ENCODE data around the gene KIRREL3.

DNA sequence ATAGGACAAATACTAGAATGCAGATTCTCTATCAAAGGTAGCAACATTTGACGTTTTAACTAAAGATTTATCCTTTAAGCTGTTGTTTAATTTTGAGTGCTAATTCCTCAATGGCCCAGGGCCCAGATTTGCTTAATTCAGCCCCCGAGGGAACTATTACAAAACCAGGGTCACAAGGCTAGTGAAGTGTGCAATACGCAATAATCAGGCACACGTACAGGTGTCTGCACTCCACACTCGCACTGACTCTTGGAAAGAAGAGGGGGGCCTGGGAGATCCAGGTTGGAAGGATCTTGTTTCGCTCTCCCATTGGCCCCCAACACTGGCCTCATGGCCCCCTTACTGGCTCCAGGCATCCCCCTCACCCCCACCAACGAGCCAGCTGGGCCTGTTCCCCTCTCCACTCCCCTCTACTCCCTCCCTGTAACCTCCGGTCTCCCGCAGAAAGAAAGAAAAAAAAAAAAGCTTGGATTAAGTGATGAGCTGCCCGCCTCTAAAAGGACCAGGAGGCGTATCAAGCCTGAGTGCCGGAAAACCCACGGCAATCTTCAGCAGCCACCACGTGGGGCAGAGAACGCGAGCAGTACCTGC is 2.2 kb upstream of the KIRREL3 start:
- no peak for TF ChIP-seq GATA2 (IDR thresholded peaks at IDR 0.05; ENCODE audit: low read depth, low read length)
- no peak for TF ChIP-seq GATA3 (IDR thresholded peaks at IDR 0.05; ENCODE audit: low read depth, low read length)
